H4 (cell line): ENCODE data around the gene EFNB1. TPM values are rescaled to one million over a fixed set of nuclear protein-coding genes. Genes with fewer than 3 reads are reported as not detected.
A peak's percentile ranks its signal among the peaks of the same experiment; 100 is the strongest.
"Not testable (repeated sequence)": the region's sequence is repeated elsewhere in the genome, so short reads cannot be mapped to it uniquely, and the experiment has no call there.

Source experiments
- DNase-seq: peaks from one replicate; pipeline ENCODE4 v3.0.0-alpha.2; 2015; ENCODE audit warnings: low spot score
- total RNA-seq: library from RNA; depleted of rRNA; stranded (reverse); fragments of >200 nt; shearing (Covaris generic); gene quantifications from 2 replicates; pipeline ENCODE4 v1.2.3, GENCODE V29; 2014; rRNA removed

The EFNB1 gene
- total RNA-seq, result 7.0 and 10.1 TPM in 2 replicates

- DNase-seq, result peak; percentile 95
These were observed at the start of gene EFNB1 for GRCh38 chrX:68828740-68829581. Gene EFNB1 (plus strand): TSS chrX:68829021. CDS start chrX:68829777, 756 bp downstream.

- DNase-seq, result not testable (repeated sequence)
These were observed 47.5 kb upstream of the EFNB1 start for GRCh38 chrX:68781295-68781694.

GRCh38 chrX:68784816-68785215 is 44.0 kb upstream of the EFNB1 start:
- no peak for DNase-seq

- not testable (repeated sequence) for DNase-seq
These were observed 42.2 kb upstream of the EFNB1 start for GRCh38 chrX:68786581-68786980.

GRCh38 chrX:68789966-68790365 is 38.9 kb upstream of the EFNB1 start:
- no peak for DNase-seq

- DNase-seq, result no peak
These were observed 36.7 kb upstream of the EFNB1 start for GRCh38 chrX:68792083-68792482.

- no peak for DNase-seq
These were observed 34.4 kb upstream of the EFNB1 start for GRCh38 chrX:68794461-68794860.

GRCh38 chrX:68795741-68796140 is 33.1 kb upstream of the EFNB1 start:
- no peak for DNase-seq

- DNase-seq, result not testable (repeated sequence)
These were observed 30.4 kb upstream of the EFNB1 start for GRCh38 chrX:68798400-68798799.

GRCh38 chrX:68801737-68802290 is 27.0 kb upstream of the EFNB1 start:
- DNase-seq, result no peak

- peak; percentile 19 for DNase-seq
These were observed 21.0 kb upstream of the EFNB1 start for GRCh38 chrX:68807818-68808217.

GRCh38 chrX:68808686-68809357 is 20.0 kb upstream of the EFNB1 start:
- DNase-seq, result peak; percentile 26

- no peak for DNase-seq
These were observed 8.2 kb upstream of the EFNB1 start for GRCh38 chrX:68820476-68821110.

GRCh38 chrX:68821616-68822015 is 7.2 kb upstream of the EFNB1 start:
- no peak for DNase-seq

GRCh38 chrX:68822641-68823410 is 6.0 kb upstream of the EFNB1 start:
- DNase-seq, result peak; percentile 70

- no peak for DNase-seq
These were observed 5.2 kb upstream of the EFNB1 start for GRCh38 chrX:68823413-68824151.

- DNase-seq, result no peak
These were observed 4.7 kb upstream of the EFNB1 start for GRCh38 chrX:68824152-68824433.

- no peak for DNase-seq
These were observed 4.2 kb upstream of the EFNB1 start for GRCh38 chrX:68824565-68825125.

- DNase-seq, result no peak
These were observed 2.5 kb upstream of the EFNB1 start for GRCh38 chrX:68826113-68826980.

- DNase-seq, result no peak
These were observed 1.6 kb upstream of the EFNB1 start for GRCh38 chrX:68827256-68827655.
